Stimulated activated CD4-positive, alpha-beta T cell treated with anti-CD3 and anti-CD28 coated beads, Interleukin-12 subunit alpha, Interleukin-12 subunit beta, amount 100 ng/mL, for 24 hours (primary cell): ENCODE measurements around the gene IP6K2.
A peak's percentile ranks its signal among the peaks of the same experiment; 100 is the strongest.
"Not testable (repeated sequence)": the region's sequence is repeated elsewhere in the genome, so short reads cannot be mapped to it uniquely, and the experiment has no call there.

Experiments
- DNase-seq, 2 experiments: peaks; one replicate each; pipeline ENCODE4 v3.0.0-alpha.2; 2020; ENCODE audit warnings: low read depth in 2 of 2

Gene IP6K2

GRCh38 chr3:48733752-48734518 is 16.9 kb upstream of the IP6K2 start:
- DNase-seq = not testable (repeated sequence)

GRCh38 chr3:48727511-48727910 is 10.5 kb upstream of the IP6K2 start:
- DNase-seq = no peak

GRCh38 chr3:48725185-48725855 is 8.3 kb upstream of the IP6K2 start:
- DNase-seq = not testable (repeated sequence)

- no peak for DNase-seq
These were observed 6.7 kb upstream of the IP6K2 start for GRCh38 chr3:48723725-48724124.

GRCh38 chr3:48723293-48723692 is 6.3 kb upstream of the IP6K2 start:
- not testable (repeated sequence) for DNase-seq

- DNase-seq = peak in 1 of 2 experiments; percentile 4
These were observed 476 bp downstream of the IP6K2 start for GRCh38 chr3:48716508-48716981.

GRCh38 chr3:48715174-48715800 is 1.7 kb downstream of the IP6K2 start:
- DNase-seq = no peak

- DNase-seq = no peak
These were observed 5.3 kb downstream of the IP6K2 start for GRCh38 chr3:48711727-48712126.

GRCh38 chr3:48709051-48709461 is 8.0 kb downstream of the IP6K2 start:
- no peak for DNase-seq

GRCh38 chr3:48708481-48708889 is 8.5 kb downstream of the IP6K2 start:
- DNase-seq = no peak

GRCh38 chr3:48707157-48707556 is 9.9 kb downstream of the IP6K2 start:
- no peak for DNase-seq

GRCh38 chr3:48702320-48702920 is 14.6 kb downstream of the IP6K2 start:
- no peak for DNase-seq

GRCh38 chr3:48700731-48701405 is 16.2 kb downstream of the IP6K2 start:
- no peak for DNase-seq

GRCh38 chr3:48698891-48699290 is 18.1 kb downstream of the IP6K2 start:
- DNase-seq = no peak

GRCh38 chr3:48697952-48698351 is 19.1 kb downstream of the IP6K2 start:
- no peak for DNase-seq

- DNase-seq = no peak
These were observed 20.4 kb downstream of the IP6K2 start for GRCh38 chr3:48696601-48697000.

GRCh38 chr3:48696156-48696555 is 20.9 kb downstream of the IP6K2 start:
- DNase-seq = no peak

- DNase-seq = no peak
These were observed 21.6 kb downstream of the IP6K2 start for GRCh38 chr3:48695393-48695753.

GRCh38 chr3:48694610-48695392 is 22.2 kb downstream of the IP6K2 start:
- no peak for DNase-seq

- DNase-seq = no peak
These were observed 23.2 kb downstream of the IP6K2 start for GRCh38 chr3:48693826-48694225.

- no peak for DNase-seq
These were observed 24.5 kb downstream of the IP6K2 start for GRCh38 chr3:48692551-48692950.
